ENCODE data around the gene SPDYE4.

DNA sequence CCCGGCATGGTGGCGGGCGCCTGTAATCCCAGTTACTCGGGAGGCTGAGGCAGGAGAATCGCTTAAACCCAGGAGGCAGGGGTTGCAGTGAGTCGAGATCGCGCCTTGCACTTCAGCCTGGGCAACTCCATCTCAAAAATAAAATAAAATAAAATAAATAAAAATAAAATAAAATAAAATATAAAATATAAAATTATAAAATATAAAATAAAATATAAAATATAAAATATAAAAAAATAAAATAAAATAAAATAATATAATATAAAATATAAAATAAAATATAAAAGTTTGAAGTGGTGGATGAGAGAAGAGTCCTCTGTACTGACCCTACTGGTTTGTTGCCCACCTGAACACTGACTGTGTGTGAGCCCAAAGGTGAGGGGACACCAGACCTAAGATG lies 28.9 kb downstream of the SPDYE4 start:
- TF ChIP-seq, protein P1, sequence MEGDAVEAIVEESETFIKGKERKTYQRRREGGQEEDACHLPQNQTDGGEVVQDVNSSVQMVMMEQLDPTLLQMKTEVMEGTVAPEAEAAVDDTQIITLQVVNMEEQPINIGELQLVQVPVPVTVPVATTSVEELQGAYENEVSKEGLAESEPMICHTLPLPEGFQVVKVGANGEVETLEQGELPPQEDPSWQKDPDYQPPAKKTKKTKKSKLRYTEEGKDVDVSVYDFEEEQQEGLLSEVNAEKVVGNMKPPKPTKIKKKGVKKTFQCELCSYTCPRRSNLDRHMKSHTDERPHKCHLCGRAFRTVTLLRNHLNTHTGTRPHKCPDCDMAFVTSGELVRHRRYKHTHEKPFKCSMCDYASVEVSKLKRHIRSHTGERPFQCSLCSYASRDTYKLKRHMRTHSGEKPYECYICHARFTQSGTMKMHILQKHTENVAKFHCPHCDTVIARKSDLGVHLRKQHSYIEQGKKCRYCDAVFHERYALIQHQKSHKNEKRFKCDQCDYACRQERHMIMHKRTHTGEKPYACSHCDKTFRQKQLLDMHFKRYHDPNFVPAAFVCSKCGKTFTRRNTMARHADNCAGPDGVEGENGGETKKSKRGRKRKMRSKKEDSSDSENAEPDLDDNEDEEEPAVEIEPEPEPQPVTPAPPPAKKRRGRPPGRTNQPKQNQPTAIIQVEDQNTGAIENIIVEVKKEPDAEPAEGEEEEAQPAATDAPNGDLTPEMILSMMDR (IDR thresholded peaks at IDR 0.05): no peak
- no peak for TF ChIP-seq EZH2 (IDR thresholded peaks at IDR 0.05; ENCODE audit: borderline replicate concordance, insufficient read depth, low read depth, low read length, poor library complexity, severe bottlenecking)
